IMR-90 (cell line): ENCODE measurements around the gene CFAP251. TPM values are rescaled to one million over a fixed set of nuclear protein-coding genes. Genes with fewer than 3 reads are reported as not detected.

ENCODE experiments used
- ATAC-seq: fragments of 200-7000 bp; cut with Tn5 transposase; 2 replicates; pipeline ENCODE4 v1.9.1; 2020; ENCODE audit warnings: low read depth, mild to moderate bottlenecking, moderate library complexity
- BruUV-seq: library from RNA; stranded (reverse); fragments of 400-500 nt; replicated peaks from 2 replicates; lab custom pipeline; 2021; lab: Mats Ljungman, UMichigan
- CTCF ChIA-PET: fragments of 300-600 bp; formaldehyde crosslinking; extraction: SDS; loops from one replicate; lab custom pipeline; 2021; ENCODE audit warnings: antibody characterized with exemption; lab: Yijun Ruan, JAX
- POLR2A ChIA-PET: fragments of 300-600 bp; sonication (Branson Sonifier 250); formaldehyde crosslinking; loops from one replicate; lab custom pipeline; 2022; ENCODE audit warnings: antibody characterized with exemption; ENCODE audit not compliant: unreplicated experiment; lab: Charles Lee
- DNase-seq: peaks from one replicate; pipeline ENCODE4 v3.0.0; 2013
- H2AFZ ChIP-seq: replicated peaks from 2 replicates; pipeline ENCODE3; 2013; ENCODE audit warnings: low read length, mild to moderate bottlenecking; ENCODE audit not compliant: poor library complexity
- H2AK5ac ChIP-seq: 2 replicates; pipeline ENCODE4 v1.6.1; 2013; ENCODE audit warnings: low read depth, low read length, inconsistent platforms
- H2AK9ac ChIP-seq: replicated peaks from 2 replicates; pipeline ENCODE3; 2013; ENCODE audit warnings: mild to moderate bottlenecking, low read depth, low read length, moderate library complexity; ENCODE audit not compliant: poor library complexity
- H2BK120ac ChIP-seq: 2 replicates; pipeline ENCODE4 v1.6.1; 2013; ENCODE audit warnings: low read depth, low read length, inconsistent platforms
- H2BK15ac ChIP-seq: 3 replicates; pipeline ENCODE4 v1.6.1; 2013; ENCODE audit warnings: low read depth, low read length, inconsistent platforms
- H2BK20ac ChIP-seq: 2 replicates; pipeline ENCODE4 v1.6.1; 2013; ENCODE audit warnings: low read depth, mild to moderate bottlenecking, inconsistent platforms, low read length, moderate library complexity
- H2BK5ac ChIP-seq: 2 replicates; pipeline ENCODE4 v1.6.1; 2013; ENCODE audit warnings: mild to moderate bottlenecking, low read depth, low read length, inconsistent platforms; ENCODE audit not compliant: poor library complexity, severe bottlenecking
- H3K14ac ChIP-seq: replicated peaks from 2 replicates; pipeline ENCODE4 v1.6.1; 2013; ENCODE audit warnings: low read depth, low read length, inconsistent platforms
- H3K18ac ChIP-seq: 2 replicates; pipeline ENCODE4 v1.6.1; 2013; ENCODE audit warnings: low read depth, low read length, control low read depth
- H3K23ac ChIP-seq: 2 replicates; pipeline ENCODE4 v1.6.1; 2013; ENCODE audit warnings: low read depth, low read length, inconsistent platforms
- H3K27ac ChIP-seq: 2 replicates; pipeline ENCODE4 v1.5.1; 2013; ENCODE audit warnings: mild to moderate bottlenecking, control low read depth, low read length; ENCODE audit not compliant: insufficient read depth
- H3K27me3 ChIP-seq: 2 replicates; pipeline ENCODE4 v1.6.1; 2013; ENCODE audit warnings: low read length; ENCODE audit not compliant: control insufficient read depth, insufficient read depth
- H3K36me3 ChIP-seq: 2 replicates; pipeline ENCODE4 v1.6.1; 2013; ENCODE audit warnings: low read length, mixed read lengths; ENCODE audit not compliant: control insufficient read depth, insufficient read depth
- H3K4ac ChIP-seq: 2 replicates; pipeline ENCODE4 v1.6.1; 2013; ENCODE audit warnings: low read depth, low read length, inconsistent platforms
- H3K4me1 ChIP-seq: 2 replicates; pipeline ENCODE4 v1.6.1; 2013; ENCODE audit warnings: low read length, mixed read lengths; ENCODE audit not compliant: control insufficient read depth, insufficient read depth
- H3K4me2 ChIP-seq: 2 replicates; pipeline ENCODE4 v1.6.1; 2013; ENCODE audit warnings: low read depth, mild to moderate bottlenecking, control low read depth, low read length, moderate library complexity
- H3K4me3 ChIP-seq: 2 replicates; pipeline ENCODE4 v1.5.1; 2013; ENCODE audit warnings: low read depth, mild to moderate bottlenecking, control low read depth, low read length, moderate library complexity; ENCODE audit not compliant: insufficient read depth
- H3K56ac ChIP-seq: 2 replicates; pipeline ENCODE4 v1.6.1; 2013; ENCODE audit warnings: low read length, inconsistent platforms; ENCODE audit not compliant: insufficient read depth; ENCODE audit errors: extremely low read depth
- H3K79me1 ChIP-seq, 2 experiments: 2 replicates each; pipeline ENCODE4 v1.6.1; 2013; ENCODE audit warnings: low read length in 2 of 2, inconsistent platforms in 1 of 2, low read depth in 1 of 2
- H3K9ac ChIP-seq: 2 replicates; pipeline ENCODE4 v1.6.1; 2013; ENCODE audit warnings: low read depth, low read length, control low read depth
- H3K9me1 ChIP-seq: 2 replicates; pipeline ENCODE4 v1.6.1; 2013; ENCODE audit warnings: low read length, inconsistent platforms; ENCODE audit not compliant: insufficient read depth
- H3K9me3 ChIP-seq: 2 replicates; pipeline ENCODE4 v1.6.1; 2013; ENCODE audit warnings: low read length; ENCODE audit not compliant: control insufficient read depth, insufficient read depth
- H4K20me1 ChIP-seq: 2 replicates; pipeline ENCODE4 v1.6.1; 2013; ENCODE audit warnings: low read length, inconsistent platforms; ENCODE audit not compliant: insufficient read depth
- H4K5ac ChIP-seq: 2 replicates; pipeline ENCODE4 v1.6.1; 2013; ENCODE audit warnings: mild to moderate bottlenecking, low read depth, low read length, control low read depth
- H4K8ac ChIP-seq, 2 experiments: 2 replicates each; pipeline ENCODE4 v1.6.1; 2013; ENCODE audit warnings: low read depth in 2 of 2, low read length in 2 of 2, control low read depth in 1 of 2, inconsistent platforms in 1 of 2
- H4K91ac ChIP-seq: 2 replicates; pipeline ENCODE4 v1.6.1; 2013; ENCODE audit warnings: low read depth, low read length, inconsistent platforms; ENCODE audit not compliant: insufficient read depth
- BHLHE40 ChIP-seq: fragments of 150-350 bp; IDR thresholded peaks from 2 replicates; pipeline ENCODE4 v1.6.1; 2016; ENCODE audit warnings: mild to moderate bottlenecking, low read depth, low read length
- CEBPB ChIP-seq: IDR thresholded peaks from 2 replicates; pipeline ENCODE4 v1.6.1; 2012; ENCODE audit warnings: low read depth, low read length, improper control_type of control experiment
- CHD1 ChIP-seq: IDR thresholded peaks from 2 replicates; pipeline ENCODE4 v1.6.1; 2012; ENCODE audit warnings: low read depth, low read length, improper control_type of control experiment
- CTCF ChIP-seq: conservative IDR thresholded peaks from 2 replicates; pipeline ENCODE4 v1.5.1; 2012; ENCODE audit warnings: mild to moderate bottlenecking, low read depth, low read length, improper control_type of control experiment
- FOS ChIP-seq: fragments of 150-350 bp; IDR thresholded peaks from 2 replicates; pipeline ENCODE4 v1.6.1; 2016; ENCODE audit warnings: low read depth, low read length
- MAFK ChIP-seq: IDR thresholded peaks from 2 replicates; pipeline ENCODE4 v1.6.1; 2012; ENCODE audit warnings: low read depth, low read length, improper control_type of control experiment
- MAZ ChIP-seq: IDR thresholded peaks from 2 replicates; pipeline ENCODE4 v1.6.1; 2012; ENCODE audit warnings: low read depth, mild to moderate bottlenecking, low read length, improper control_type of control experiment, moderate library complexity, borderline replicate concordance
- MXI1 ChIP-seq: IDR thresholded peaks from 2 replicates; pipeline ENCODE4 v1.6.1; 2012; ENCODE audit warnings: low read depth, mild to moderate bottlenecking, low read length, moderate library complexity, borderline replicate concordance
- NFE2L2 ChIP-seq: fragments of 150-350 bp; IDR thresholded peaks from 2 replicates; pipeline ENCODE4 v1.6.1; 2016; ENCODE audit warnings: low read depth, mild to moderate bottlenecking, low read length
- POLR2A ChIP-seq: IDR thresholded peaks from 2 replicates; pipeline ENCODE4 v1.6.1; 2012; ENCODE audit warnings: mild to moderate bottlenecking, low read depth, low read length
- RAD21 ChIP-seq: IDR thresholded peaks from 2 replicates; pipeline ENCODE4 v1.6.1; 2012; ENCODE audit warnings: low read length, improper control_type of control experiment
- RCOR1 ChIP-seq: IDR thresholded peaks from 2 replicates; pipeline ENCODE4 v1.6.1; 2012; ENCODE audit warnings: mild to moderate bottlenecking, low read length, improper control_type of control experiment; ENCODE audit not compliant: insufficient replicate concordance
- RFX5 ChIP-seq: IDR thresholded peaks from 2 replicates; pipeline ENCODE4 v1.8.0; 2012; ENCODE audit warnings: low read depth, mild to moderate bottlenecking, low read length, moderate library complexity
- USF2 ChIP-seq: fragments of 150-350 bp; IDR thresholded peaks from 2 replicates; pipeline ENCODE4 v1.6.1; 2017; ENCODE audit warnings: mild to moderate bottlenecking, antibody characterized with exemption, low read length, low read depth
- WGBS, 2 experiments: methylation state at CpG; one replicate each; pipeline versions ENCODE4 v1.1.5 to v1.1.7; 2013; ENCODE audit warnings: missing lambda C conversion rate in 2 of 2; ENCODE audit not compliant: insufficient read length in 1 of 2; ENCODE audit errors: extremely low coverage in 2 of 2; 5-methylcytosine and 5-hydroxymethylcytosine counted together
- dilution Hi-C: fragments of 300-500 bp; cut with HindIII; formaldehyde crosslinking; loops from one replicate; pipeline ENCODE4 v1.14.3; 2018; ENCODE audit warnings: low sequenced_read_pairs; ENCODE audit not compliant: unreplicated experiment
- in situ Hi-C: fragments of 300-500 bp; cut with MboI; formaldehyde crosslinking; loops from 3 replicates; pipeline ENCODE4 v1.14.3; 2019; ENCODE audit warnings: low sequenced_read_pairs, inconsistent platforms, mixed read lengths
- intact Hi-C: fragments of 100-400 bp; cut with micrococcal nuclease; formaldehyde crosslinking; loops from 2 replicates; pipeline ENCODE4 v1.10.0; 2022
- polyA plus RNA-seq, 3 experiments: library from polyadenylated mRNA; depleted of rRNA; stranded (reverse); fragments of >200 nt; gene quantifications; 2 replicates each; pipeline ENCODE4 v1.2.3, GENCODE V29; 2012; ENCODE audit warnings: low replicate concordance in 1 of 3
- total RNA-seq: library from RNA; depleted of rRNA; stranded (reverse); fragments of >200 nt; gene quantifications from 2 replicates; pipeline ENCODE4 v1.2.3, GENCODE V29; 2012

Gene CFAP251
- total and polyA plus RNA-seq, 2 of the 4 experiments (the other 2 are of a cell fraction) = 7.8 to 9.1 TPM

GRCh38 chr12:122043476-122043875 lies 125.1 kb downstream of the CFAP251 start:
- Histone ChIP-seq H3K14ac (no peak overlapping the region), H3K18ac (no peak overlapping the region), H3K56ac (no peak overlapping the region), H2BK20ac (no peak overlapping the region), H3K9me1 (no peaks in the 10 kb centered on the region), H4K5ac (no peak overlapping the region), H2BK120ac (no peak overlapping the region), H3K4me1 (no peaks in the 10 kb centered on the region), H3K23ac (no peak overlapping the region), H3K36me3 (peaks cover 18% of the 10 kb centered on the region), H3K27ac (no peak overlapping the region), H3K9ac (no peak overlapping the region), H2AFZ (no peak overlapping the region), H3K4me2 (no peak overlapping the region), H2AK9ac (no peak overlapping the region), H4K8ac (no peak overlapping the region), H4K20me1 (no peaks in the 10 kb centered on the region), H2BK15ac (no peak overlapping the region), H4K91ac (no peak overlapping the region), H3K4ac (no peak overlapping the region), H3K4me3 (no peak overlapping the region), H2BK5ac (no peak overlapping the region), H3K27me3 (no peaks in the 10 kb centered on the region), H2AK5ac (no peak overlapping the region), H3K79me1 (peaks cover 0 to 4% of the 10 kb centered on the region in 2 experiments; a peak in 1 of 4 replicates), H3K9me3 (no peaks in the 10 kb centered on the region)
- CTCF ChIA-PET = no interaction called here
- no peak for DNase-seq
- TF ChIP-seq FOS (no peak), CEBPB (no peak), USF2 (no peak), CHD1 (no peak), POLR2A (no peak), MAFK (no peak), RFX5 (no peak), BHLHE40 (no peak), RAD21 (no peak), NFE2L2 (no peak), RCOR1 (no peak), CTCF (no peak), MXI1 (no peak), MAZ (no peak)
- 97% methylated on average over 7 of the region's 15 CpGs; no CpG with 5 or more reads in 1 of the 2 experiments for WGBS, 2 experiments
- POLR2A ChIA-PET = no interaction called here
- BruUV-seq = no TSS peak
- intact Hi-C loops = no loop called here
- in situ Hi-C loops = no loop called here
- no peak for ATAC-seq
- dilution Hi-C loops = no loop called here
